OCI-LY7 (cell line): Measurements from ENCODE around the gene GNB1L.

Source experiments
- CTCF ChIP-seq: fragments of 200-600 bp; sonication (generic); conservative IDR thresholded peaks from 2 replicates; pipeline ENCODE4 v1.5.1; 2014; ENCODE audit warnings: mild to moderate bottlenecking, antibody characterized with exemption, low read length, moderate library complexity, mixed read lengths
- EZH2phosphoT487 ChIP-seq: fragments of 200-600 bp; sonication (generic); IDR thresholded peaks from 2 replicates; pipeline ENCODE4 v1.6.1; 2018; ENCODE audit warnings: low read depth, borderline replicate concordance, mild to moderate bottlenecking, mixed run types, antibody characterized with exemption, low read length, moderate library complexity, mixed read lengths

GRCh38 chr22:19863571-19863970 lies 8.9 kb upstream of the GNB1L start:
- TF ChIP-seq CTCF (no peak), EZH2phosphoT487 (no peak)
